ENCODE data around the gene ATP8B4.

DNA sequence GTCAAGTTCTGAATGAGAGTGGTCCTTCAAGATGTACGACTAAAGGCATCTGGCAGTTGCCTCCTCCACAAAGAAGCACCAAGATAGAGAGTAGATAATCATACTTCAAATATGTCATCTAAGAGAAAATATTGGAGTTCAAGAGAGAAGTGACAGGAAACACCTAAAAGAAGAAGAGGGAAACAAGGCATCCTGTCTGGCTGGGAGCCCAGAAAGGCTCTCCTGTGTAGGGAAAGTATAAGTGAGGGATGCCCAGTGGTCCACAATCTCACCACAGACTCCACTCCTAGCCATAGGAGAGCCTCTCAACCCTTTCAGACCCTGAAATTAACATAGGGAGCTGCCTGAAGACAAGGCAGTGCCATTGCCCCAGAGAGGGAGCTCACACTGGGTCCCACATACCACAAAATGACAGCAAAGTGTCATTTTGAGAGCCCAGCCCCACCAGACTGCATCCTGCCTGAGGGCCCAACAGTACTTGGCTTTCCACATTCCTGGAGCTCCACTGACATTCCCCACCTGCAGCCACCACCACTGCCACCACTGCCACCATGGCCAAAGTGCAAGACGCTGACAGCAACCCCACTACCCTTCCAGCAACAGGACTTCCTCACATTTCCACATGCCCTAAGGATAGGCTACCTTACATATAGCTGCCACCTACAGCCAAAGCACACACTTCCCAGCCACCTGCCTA is 210.6 kb downstream of the ATP8B4 start:
- TF ChIP-seq, protein P1, sequence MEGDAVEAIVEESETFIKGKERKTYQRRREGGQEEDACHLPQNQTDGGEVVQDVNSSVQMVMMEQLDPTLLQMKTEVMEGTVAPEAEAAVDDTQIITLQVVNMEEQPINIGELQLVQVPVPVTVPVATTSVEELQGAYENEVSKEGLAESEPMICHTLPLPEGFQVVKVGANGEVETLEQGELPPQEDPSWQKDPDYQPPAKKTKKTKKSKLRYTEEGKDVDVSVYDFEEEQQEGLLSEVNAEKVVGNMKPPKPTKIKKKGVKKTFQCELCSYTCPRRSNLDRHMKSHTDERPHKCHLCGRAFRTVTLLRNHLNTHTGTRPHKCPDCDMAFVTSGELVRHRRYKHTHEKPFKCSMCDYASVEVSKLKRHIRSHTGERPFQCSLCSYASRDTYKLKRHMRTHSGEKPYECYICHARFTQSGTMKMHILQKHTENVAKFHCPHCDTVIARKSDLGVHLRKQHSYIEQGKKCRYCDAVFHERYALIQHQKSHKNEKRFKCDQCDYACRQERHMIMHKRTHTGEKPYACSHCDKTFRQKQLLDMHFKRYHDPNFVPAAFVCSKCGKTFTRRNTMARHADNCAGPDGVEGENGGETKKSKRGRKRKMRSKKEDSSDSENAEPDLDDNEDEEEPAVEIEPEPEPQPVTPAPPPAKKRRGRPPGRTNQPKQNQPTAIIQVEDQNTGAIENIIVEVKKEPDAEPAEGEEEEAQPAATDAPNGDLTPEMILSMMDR (IDR thresholded peaks at IDR 0.05; ENCODE audit: low read length): no peak
- TF ChIP-seq EZH2 (IDR thresholded peaks at IDR 0.05; ENCODE audit: borderline replicate concordance, low read length): no peak
